NCI-H1436 (cell line): Measurements from ENCODE around the gene UAP1L1.
"Not testable (repeated sequence)": the region's sequence is repeated elsewhere in the genome, so short reads cannot be mapped to it uniquely, and the experiment has no call there.

Experiments
- DNase-seq: peaks from one replicate; lab custom pipeline; 2025; lab: John Stamatoyannopoulos, UW

Gene UAP1L1, protein sequence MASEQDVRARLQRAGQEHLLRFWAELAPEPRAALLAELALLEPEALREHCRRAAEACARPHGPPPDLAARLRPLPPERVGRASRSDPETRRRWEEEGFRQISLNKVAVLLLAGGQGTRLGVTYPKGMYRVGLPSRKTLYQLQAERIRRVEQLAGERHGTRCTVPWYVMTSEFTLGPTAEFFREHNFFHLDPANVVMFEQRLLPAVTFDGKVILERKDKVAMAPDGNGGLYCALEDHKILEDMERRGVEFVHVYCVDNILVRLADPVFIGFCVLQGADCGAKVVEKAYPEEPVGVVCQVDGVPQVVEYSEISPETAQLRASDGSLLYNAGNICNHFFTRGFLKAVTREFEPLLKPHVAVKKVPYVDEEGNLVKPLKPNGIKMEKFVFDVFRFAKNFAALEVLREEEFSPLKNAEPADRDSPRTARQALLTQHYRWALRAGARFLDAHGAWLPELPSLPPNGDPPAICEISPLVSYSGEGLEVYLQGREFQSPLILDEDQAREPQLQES

DNA sequence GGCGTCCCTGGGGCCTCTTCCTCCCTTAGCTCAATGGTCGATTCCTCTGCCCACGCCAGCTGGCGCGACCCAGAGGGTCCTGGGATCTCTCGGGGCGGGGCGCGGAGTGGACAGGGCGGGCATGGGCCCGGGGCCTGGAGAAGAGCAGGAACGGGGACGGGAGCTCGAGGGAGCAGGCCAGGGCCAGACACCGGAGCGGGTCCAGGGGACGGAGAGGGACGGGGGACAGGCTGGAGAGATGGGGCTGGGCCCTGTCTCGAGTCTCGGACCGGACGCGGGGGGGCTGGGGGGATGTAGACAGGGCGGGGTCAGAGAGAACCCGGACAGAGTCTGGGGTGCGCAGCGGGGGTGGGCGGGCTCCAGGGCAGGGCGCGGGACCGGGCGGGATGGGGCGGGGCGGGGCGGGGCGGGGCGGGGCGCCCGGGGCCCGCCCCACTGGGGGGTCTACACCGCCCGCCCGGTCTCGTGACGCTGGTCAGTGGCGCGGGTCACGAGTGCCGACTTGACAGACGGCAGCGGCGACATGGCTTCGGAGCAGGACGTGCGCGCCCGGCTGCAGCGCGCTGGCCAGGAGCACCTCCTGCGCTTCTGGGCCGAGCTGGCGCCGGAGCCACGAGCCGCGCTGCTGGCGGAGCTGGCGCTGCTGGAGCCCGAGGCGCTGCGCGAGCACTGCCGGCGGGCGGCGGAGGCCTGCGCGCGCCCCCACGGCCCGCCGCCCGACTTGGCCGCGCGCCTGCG, at the start of gene UAP1L1:
TSS of gene UAP1L1 (plus strand) at position 508 of the 738 bp plus-strand sequence. CDS start at position 524, 16 bp downstream.
- no peak for DNase-seq

DNA sequence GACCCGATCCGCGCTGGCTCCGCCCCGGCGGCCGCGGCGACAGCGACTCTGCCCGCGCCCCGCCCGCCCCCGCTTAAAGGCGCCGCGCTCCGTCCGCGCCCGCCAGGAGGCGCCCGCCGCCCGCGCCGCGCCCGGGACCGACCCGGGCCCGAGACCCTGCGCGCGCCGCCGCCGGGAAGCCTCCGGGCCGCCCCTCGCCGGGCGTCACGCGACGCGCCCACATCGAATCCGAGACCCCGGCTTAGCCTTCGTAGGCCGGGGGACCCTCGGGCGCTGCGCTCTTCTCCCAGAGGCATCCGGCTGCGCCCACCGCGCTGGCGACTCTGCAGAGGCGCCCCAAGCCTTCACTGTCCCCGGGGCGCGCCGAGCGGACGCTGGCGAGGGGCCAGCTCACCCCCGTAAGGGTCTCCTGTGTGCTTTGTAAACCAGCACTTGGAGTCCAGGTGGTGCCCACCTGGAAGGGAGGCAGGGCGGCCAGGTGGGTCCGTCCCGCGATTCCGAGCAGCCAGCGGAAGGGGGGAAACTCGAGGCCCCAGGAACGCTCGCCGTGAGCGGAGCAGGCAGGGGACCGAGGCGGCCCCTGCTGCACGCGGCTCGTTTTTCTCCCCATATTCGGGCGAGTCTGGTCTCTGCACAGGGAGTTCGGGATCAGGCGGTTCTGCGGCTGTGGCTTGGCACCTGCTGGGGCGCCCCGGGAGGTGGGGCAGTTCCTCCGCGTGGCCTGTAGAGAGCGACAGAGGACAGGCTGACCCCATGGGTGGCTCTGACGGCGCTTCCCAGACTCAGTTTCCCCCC, 48.9 kb upstream of the UAP1L1 start:
- DNase-seq: peak; percentile 64

DNA sequence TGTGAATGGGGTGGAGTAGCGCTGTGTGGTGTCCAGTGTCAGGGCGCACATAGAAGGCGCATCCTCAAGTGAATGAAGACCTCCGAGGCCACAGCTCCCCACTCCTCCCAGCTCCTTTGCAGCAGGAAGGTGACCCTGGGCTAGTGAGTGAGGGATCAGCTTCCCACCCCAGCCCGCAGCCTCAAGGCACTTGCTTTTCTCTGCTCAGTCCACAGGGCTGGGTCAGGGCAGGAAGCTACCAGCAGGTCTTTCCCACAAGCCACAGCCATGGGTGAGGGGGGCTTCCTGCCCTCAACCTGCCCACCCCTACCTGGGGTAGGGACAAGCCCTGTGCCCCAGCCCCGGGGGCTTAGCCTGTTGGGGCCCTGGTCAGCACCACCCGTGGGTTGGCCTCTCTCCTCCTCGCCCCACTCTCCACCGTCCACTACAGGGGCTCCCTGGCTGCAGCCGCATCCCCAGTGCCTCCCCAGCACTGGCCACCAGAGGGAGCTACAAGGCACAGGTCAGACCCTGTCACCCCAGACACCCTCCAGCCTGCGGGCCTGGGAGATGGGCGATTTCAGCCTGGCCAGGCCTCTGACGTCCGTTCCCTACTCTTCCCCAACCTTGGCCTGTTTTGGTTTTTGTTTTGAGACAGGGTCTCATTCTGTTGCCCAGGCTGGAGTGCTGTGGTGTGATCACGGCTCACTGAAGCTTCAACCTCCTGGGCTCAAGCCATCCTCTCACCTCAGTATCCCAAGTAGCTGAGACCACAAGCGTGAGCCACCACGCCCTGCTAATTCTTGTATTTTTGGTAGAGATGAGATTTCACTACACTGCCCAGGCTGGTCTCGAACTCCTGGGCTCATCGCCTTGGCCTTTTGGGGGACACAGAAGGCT, 48.0 kb upstream of the UAP1L1 start:
- DNase-seq: peak; percentile 35

DNA sequence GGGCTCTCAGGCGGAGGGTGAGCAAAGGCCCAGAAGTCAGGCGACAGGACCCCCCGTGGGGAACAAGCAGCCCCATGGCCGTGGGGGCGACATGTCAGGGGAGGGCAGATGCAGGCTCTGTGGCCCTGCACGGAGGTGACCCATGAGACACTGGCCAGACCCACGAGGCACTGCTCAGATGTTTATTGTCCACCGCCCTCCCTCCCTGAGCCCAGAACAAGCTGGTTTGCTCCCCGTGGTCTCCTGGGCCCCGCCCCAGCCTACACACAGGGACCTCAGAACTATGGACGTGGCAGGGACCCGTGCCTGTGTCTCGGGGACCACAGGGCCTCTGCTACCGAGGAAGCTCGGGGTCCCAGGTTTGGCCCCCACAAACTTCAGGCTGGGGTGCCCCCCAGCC, 47.3 kb upstream of the UAP1L1 start:
- DNase-seq: no peak

DNA sequence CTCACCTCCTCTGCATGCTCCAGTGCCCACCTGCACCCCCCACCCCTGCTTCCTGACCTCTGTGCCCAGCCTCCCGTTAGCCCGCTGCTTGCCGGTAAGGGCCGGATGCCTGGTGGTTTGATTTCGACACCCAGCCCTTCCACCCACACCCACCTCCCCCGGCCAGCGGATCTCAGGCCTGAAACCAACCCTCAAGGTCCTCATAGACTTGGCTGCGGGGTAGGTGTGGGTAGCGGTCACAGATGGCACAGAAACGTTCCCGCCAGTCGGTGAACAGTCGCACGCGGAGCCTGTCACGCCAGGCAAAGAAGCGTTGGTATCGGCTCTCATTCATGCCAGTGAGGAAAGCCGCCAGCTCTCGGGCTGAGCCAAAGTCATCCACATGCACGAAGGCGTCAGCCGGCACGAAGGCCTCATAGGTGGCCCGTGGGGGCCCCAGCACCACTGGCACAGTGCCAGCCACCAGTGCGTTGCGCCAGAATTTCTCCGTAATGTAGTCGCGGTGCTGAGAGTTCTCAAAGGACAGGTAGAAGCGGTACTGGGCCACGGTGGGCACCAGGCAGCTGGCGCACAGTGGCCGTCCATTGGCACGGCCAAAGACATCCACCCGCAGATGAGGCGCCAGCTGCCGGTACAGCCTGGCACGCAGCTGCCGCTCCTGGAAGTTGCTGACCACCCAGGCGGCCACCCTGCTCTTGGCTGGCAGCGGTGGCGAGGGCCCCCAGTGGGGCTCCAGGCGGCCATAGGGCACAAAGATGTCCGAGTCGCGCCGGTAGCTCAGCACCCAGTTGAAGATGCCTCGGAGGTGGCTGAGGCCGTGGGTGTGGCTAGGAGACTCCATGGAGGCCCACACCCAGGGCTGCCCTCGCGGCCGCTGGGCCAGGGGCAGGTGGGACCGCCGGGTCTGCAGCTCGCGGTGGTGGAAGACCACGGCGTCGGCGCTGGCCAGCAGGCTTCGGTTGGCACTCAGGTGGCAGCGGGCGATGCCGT, 46.5 kb upstream of the UAP1L1 start:
- no peak for DNase-seq

DNA sequence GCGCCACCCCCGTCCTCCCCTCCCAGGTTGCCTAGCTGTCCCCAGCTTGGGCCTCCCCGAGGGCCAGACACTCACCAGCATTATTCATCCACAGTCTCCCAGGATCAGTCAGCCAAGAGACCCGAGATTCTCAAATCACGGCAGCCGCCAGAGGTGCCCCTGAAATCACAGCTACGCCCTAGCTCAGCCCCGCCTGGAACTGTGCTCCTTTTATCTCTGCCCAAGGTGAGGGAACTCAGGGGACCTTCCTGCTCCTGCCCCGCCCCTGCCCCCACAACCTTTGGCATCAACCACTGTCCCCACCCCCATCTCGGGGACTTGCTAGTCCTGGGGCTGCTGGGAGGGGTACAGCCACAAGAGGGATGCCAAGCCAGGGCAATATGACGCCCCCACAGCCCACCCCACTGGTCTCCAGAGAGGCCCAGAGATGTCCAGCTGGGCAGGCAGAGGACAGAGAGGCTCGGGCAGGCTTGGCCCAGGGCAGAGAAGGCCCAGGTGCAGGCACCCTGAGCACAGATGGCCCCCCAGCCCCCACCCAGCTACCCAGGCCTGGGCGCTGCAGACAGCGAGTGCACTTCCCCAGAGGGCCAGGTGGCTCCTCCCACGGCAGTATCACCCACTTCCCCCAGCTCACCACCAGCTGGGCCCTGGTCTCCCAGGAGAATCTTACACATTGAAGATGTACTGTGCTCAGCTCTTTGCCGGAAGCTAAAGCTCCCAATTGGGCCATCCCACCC, 45.2 kb upstream of the UAP1L1 start, which contains the start of gene FUT7:
TSS of gene FUT7 (minus strand) at position 185 of the 737 bp plus-strand sequence. CDS start at position 88, 97 bp downstream.
- peak; percentile 56 for DNase-seq

DNA sequence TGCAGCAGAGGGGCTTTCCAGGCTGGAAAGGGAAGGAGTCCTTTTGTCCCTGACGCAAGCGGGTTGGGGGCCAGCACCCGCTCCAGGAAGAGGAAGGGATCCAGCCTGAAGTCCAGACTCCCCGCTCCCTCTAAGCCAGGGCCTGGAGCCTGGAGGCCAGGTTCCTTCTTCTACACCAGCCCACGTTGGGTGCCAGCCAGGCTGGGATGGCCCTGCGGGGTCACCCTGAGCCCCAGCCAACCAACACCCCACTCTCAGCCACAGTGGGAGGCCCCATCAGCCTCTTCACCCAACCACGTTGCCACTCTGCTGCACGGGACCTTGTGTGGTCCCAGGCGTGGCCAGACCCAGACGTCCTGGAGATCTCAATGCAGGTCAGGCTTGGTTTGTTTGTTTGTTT, 44.5 kb upstream of the UAP1L1 start:
- no peak for DNase-seq

DNA sequence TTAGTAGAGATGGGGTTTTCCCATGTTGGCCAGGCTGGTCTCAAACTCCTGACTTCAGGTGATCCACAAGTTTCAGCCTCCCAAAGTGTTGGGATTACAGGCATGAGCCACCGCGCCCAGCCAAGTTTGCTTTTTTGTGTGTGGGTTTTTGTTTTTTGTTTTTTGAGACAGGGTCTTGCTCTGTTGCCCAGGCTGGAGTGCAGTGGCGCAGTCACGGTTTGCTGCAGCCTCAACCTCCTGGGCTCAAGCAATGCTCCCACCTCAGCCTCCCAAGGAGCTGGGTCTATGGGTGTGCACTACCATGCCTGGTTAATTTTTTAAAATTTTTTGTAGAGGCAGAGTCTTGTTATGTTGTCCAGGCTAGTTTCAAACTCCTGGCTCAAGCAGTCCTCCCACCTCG, 43.8 kb upstream of the UAP1L1 start:
- not testable (repeated sequence) for DNase-seq

DNA sequence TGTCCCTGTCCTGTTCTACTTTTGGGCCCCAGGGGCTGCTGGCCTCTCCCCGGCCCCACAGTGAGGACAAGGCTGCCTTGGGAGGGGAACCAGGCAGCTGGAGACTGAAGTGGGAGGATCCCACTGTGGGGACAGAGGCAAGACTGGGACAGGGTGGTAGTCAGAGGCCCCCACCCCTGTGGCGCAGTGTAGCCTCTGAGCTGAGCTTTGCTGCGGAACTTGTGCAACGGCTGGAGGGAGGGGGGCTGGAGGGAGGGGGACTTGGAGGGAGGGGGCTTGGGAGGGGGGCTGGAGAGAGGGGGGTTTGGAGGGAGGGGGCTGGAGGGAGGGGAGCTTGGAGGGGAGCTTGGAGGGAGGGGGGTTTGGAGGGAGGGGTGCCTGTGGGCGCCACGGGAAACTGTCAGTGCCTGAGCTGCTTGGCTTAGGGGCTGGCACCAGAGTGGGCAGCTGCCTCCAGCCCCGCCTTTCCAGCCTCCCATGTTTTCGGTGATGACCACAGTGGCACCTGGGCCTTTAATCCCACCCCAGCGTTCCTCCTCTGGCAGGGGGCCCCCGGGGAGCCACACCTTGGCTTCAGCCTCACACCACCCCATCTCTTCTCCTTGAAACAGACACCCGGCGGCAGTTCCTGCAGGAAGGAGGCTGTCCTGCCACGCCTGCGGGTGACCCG, 43.1 kb upstream of the UAP1L1 start:
- no peak for DNase-seq

DNA sequence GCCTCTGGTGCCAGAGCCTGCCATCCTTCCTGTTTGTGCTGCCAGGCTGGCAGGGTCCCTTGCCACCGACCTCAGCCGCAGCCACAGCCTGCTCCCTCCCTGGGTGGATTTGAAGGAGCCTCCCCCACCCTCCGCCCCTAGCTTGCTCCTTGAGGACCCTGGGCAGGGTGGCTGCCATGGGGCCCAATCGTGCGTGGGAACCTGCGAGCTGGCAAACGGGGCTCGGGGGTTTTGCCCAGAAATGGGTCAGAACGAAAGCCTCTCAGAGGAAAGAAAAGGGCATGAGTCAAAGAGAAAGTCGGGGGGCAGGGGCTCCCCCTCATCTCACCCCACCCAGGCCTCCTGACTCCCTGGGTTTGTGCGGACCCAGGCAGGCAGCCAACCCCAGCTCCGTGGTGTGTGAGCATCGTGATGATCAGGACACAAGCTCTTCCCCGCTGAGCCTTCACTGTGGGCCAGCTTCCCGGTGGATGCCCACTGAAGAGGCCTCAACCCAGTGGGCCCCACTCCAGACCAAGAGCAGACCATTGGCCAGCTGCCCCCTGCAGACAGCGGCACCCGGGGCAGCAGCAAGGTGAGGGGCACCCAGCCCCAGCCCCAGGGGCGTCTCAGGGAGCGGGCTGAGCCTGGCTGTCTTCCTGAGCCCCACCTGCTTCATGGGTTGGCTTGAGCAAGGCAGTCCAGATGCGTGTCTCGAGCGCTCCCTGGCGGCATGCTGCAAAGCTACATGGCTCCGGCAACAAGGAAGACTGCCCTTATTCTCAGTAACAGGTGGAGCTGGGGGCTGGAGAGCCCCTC, 42.4 kb upstream of the UAP1L1 start:
- DNase-seq: peak; percentile 84

DNA sequence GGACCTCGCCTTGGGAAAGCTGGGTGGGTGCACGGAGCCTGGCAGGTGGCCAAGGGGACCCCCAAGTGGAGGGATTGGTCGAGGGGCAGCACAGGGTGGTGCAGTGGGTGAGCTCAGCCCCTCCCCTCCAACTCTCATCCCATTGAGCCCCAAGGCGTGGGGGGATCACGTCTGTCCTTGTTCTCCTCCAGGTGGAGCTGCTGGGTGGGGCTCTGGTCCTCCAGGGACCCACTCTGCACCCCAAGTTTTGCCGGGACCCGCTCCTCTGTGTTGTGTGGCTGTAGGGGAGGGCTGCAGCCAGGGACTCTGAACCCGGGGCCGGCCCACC, 41.8 kb upstream of the UAP1L1 start:
- DNase-seq: no peak

DNA sequence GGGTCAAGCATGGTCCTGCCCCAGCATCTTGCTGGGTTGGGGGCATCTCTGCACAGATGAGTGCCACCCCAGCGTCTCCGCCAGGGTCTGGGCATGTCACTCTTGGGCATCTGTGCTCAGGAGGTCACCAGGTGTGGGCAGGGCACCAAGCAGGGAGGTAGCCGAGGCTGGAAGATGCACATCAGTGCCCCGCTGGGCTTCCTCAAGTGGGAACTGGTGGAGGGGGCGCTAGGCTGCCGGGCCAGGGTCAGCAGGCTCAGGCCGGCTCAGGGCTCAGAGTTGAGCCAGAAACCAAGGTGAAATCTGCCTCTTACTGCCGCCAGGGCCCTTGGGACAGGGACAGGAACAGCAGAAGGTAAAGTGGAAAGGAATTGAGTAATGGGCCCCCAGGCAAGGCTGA, 41.4 kb upstream of the UAP1L1 start:
- no peak for DNase-seq

DNA sequence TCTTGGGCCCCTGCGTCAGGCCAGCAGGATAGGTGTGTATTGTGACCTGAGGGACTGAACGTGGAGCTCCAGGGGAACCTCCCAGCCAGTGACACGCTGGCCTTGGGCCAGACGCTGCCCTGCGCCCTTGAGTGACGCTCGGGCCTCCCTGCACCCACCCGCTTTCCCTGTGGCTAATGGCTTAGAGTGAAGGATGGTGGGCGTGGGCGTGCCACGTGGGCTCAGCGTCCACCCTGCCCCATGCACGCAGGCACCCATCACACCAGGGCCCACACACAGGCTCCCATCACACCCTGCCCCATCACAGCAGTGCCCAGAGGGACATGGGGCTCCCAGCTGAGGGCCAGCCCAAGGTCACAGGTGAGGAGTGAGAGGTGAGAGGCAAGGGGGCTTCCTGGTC, 40.3 kb upstream of the UAP1L1 start:
- no peak for DNase-seq

DNA sequence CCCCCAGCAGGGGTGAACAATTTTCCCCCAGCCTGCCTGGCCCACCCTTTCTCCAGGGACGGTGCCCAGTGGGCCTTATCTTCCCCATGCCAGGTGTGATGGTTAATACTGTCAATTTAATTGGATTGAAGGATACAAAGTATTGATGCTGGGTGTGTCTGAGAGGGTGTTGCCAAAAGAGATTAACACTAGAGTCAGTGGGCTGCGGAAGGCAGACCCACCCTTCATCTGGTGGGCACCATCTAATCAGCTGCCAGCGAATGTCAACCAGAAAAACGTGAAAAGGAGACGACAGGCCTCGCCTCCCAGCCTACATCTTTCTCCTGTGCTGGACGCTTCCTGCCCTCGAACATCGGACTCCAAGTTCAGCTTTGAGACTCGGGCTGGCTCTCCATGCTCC, 39.8 kb upstream of the UAP1L1 start:
- no peak for DNase-seq

DNA sequence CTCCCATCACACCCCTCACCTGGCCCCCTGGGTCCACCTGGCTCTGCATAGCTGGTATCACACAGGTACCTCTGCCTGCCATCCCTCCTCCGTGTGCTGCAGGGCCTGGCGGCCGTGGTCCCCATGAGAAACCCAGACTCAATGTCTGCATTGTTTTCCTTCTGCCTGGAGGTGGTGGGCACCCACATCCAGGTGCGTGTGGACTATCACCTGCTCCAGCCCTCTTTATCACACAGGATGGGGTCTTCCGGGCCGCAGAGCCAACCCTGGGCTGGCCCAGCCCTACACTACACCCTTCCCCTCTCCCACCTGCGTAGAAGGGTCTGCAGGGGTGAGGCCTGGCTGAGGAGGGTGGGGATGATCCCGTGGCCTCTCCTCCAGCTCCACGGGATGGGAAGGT, 38.4 kb upstream of the UAP1L1 start:
- no peak for DNase-seq

DNA sequence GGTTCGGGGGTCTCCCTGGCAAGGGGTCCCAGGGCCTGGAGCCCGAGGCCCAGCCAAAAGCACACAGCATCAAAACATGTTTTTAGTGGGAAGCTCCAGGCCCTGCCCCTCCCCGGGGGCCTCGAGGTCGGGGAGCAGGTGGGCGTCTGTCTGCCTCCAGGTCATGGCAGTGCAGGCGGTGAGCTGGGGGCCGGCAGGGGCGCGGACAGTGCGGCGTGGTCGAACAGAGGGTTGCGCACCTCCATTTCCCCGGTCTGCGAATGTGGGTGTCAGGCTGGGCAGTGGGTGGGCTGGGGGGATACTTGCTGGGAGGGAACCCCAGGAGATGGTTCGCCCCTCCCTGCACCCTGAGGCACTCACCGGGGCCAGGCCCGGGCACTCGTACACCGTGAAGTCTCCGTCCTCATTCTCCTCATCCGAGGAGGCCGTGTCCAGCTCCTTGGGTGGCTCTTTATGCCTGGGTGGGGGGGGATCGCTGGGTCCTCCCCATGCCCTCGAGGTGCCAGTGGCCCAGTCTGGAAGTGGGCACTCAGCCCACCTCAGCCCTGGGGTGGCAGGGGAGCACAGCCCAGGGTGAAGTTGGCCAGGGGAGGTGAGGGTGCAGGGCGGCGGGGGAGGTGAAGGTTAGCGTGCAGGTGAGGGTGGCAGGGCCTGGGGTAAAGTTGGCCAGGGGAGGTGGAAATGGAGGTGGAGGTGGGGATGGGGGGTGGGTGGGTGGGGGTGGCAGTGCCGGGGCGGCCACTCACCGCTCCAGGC, 37.5 kb upstream of the UAP1L1 start:
- DNase-seq: no peak

DNA sequence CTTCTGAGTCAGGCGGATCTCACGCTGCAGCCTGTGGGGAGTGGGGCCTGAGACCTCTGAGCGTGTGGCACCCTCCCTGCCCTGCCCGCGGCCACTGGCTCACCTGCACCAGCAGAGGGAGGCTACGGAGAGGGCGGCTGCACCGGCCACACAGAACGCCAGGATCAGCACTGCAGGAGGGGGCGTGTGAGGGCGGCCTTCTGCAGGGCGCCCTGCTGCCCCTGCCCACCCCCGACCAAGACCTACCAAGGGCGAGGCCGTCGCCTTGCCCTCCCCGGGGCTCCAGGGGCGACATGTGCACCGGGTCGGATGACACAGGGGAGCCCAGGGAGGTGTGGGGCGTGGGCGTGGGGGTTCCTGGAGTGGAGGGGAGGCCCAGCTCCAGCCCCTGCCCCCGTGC, 36.7 kb upstream of the UAP1L1 start:
- DNase-seq: no peak
